ENCODE measurements around the gene SMIM41.

SMIM41 gene

DNA sequence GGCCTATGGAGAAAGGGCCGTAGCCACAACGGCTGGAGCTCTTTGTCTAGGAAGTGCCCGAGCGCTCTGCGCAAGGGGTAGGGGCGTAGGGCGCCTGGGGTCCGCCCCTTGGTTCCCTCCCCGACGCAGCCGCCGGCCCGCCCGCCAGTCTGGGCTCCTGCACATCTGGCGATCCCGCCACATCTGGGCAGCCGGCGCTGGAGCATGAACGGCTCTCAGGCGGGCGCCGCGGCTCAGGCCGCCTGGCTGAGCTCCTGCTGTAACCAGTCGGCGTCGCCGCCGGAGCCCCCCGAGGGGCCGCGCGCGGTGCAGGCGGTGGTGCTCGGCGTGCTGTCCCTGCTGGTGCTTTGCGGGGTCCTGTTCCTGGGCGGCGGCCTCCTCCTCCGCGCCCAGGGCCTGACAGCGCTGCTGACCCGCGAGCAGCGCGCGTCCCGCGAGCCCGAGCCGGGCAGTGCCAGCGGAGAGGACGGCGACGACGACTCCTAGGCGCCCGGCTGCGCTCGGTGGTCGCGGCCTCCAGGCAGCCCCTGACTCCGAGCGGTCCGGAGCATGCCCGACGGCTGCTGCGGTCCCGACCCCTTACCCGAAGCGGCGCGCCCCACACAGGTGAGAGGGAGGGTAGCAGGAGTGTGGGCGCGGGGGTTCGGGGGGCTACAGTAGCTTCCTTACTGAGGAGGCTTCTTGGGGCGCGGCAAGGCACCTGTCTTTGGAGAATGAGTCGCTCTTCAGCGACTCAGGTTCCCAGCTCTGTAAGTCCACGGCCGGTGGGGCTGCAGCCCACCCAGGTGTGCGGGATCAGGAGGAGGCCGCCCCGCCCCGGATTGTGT, at the start of gene SMIM41:
Gene SMIM41 (plus strand): TSS at position 129 of the 827 bp plus-strand sequence. CDS start 76 bp downstream, at position 205.
- DNase-seq: no peak

- DNase-seq: no peak
Measured at GRCh38 chr12:52032446-52032803, 47.1 kb upstream of the SMIM41 start.

DNA sequence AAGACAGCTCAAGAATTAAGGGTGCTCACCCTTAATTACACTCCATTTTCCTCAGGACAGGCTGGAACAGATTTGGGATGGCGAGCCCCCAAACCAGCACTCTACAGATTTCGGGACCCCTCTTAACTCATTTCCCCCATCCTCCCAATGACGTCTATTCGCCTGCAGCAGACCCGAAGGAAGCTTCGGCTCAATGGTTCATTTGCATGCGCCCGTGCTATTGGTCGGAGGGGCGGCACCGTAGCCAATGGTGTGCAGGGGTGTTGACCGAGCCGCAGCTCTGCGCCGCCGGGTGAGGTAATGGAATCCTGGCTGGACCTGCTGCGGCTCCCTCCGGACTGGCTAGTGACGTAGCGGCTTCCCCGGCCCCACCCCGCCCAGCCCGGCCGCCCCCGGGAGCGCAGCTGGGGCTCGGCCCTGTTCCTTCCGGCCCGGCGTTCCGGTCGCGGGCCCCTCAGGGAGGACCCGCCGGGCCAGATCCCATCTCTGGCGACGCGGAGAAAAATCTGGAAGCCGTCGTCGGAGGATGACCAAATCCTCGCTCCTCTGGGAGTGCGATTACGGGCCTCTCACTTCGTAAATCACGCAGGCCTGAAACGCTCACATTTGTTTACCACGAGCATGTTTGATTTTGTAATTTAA, 46.6 kb upstream of the SMIM41 start:
- DNase-seq: peak; percentile 91

DNA sequence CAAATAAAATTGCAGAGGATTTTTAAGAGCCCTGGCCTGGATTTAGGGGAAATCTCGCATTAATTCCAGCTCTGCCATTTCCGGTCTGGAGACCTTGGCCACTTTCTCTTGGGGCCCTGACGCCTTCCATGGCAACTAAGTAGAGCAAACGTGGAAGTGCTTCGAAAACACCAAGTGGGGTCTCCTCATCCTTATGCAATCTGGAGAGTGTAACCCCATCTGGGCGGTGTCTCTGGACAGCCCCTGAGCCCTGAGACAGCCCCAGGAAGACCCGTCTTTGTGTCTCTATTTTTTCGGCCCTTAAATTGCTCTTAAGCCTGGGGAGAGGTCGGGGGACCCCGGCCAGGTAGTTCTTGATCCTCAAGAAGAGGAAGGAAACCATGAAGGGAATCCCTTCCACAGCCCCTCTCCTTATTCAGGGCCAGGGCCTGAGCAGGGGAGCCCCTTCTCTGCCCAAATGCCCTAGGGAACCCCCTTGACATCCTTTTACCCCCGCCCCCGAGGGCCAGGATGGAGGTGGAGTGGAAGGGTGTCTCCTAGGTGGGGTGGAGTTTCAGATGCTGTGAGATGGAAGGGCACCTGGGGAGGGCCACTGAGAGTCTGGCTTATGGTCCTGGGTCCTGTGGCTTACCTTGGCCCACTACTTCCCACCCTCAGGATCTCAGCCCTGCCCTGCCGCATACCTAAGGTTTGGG, 45.9 kb upstream of the SMIM41 start:
- DNase-seq: no peak

DNA sequence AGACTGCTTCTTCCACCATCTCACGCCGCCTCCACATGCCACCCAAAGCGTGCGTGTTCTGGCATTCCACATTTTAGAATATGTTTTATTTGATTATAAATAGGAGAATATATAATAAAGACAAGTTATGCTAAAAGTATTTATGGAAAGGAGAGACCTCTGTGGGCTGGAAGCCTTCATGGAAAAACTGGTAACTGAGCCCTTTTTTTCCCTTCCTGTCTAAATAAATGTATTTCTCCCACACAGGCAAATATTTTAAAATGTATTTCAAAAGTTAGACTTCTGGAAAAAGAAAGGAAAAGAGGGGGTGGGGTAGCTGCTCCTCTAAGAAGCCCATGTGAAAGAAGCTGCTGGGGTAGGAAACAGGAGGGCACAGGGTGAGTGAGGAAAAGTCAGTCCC, 44.3 kb upstream of the SMIM41 start:
- DNase-seq: no peak

GRCh38 chr12:52035926-52036325, 43.6 kb upstream of the SMIM41 start:
- DNase-seq: no peak

- DNase-seq: peak; percentile 19
Measured at GRCh38 chr12:52036587-52037171, 42.8 kb upstream of the SMIM41 start.

DNA sequence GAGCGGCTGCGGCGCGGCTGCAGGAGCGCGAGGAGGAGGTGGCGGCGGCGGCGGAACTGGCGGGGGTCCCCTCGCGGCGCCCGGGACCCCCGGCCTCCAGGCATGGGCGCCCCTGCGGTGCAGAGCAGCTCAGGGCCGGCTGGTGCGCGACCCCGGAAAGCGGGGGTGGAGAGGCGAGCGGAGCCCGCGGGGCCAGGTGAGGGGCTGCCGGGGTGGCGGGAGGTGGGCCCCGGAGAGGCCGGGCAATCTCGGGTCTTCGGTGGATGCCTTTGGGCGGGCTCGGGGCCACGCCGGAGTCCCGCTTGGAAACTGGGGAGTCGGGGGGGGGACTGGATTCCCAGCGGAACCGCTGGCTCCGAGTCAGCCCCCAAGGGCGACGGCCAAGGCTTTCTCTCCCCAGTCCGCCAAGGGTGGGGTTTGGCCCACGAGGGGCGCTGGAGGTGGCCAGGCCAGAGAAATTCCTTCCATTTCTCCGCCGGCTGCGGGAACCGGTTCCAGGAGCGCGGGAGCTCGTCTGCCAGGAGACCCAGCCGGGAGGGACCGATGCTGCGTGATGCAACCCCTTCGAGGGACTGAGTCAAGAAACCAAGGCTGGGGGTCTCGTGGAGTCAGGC, 42.1 kb upstream of the SMIM41 start:
- DNase-seq: no peak

DNA sequence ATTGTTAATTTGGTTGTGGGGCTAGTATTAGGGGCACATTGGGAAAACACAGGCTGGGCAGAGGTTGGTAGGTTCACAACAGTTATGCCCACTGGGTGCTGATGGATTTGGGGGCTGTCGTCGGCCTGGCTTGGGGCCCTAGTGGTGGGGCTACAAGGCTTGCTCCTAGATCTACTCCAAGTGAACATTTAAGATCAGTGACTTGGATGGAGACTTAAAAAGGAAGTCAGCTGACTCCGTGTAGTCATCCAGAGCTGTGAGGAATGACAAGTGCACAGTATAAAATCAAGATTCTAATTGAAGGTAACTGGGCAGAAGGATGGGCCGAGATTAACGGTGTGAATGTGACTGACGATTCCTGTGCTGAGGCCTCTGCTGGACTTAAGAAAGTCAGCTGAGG, 41.1 kb upstream of the SMIM41 start:
- DNase-seq: no peak

GRCh38 chr12:52041035-52041434, 38.5 kb upstream of the SMIM41 start:
- no peak for DNase-seq

DNA sequence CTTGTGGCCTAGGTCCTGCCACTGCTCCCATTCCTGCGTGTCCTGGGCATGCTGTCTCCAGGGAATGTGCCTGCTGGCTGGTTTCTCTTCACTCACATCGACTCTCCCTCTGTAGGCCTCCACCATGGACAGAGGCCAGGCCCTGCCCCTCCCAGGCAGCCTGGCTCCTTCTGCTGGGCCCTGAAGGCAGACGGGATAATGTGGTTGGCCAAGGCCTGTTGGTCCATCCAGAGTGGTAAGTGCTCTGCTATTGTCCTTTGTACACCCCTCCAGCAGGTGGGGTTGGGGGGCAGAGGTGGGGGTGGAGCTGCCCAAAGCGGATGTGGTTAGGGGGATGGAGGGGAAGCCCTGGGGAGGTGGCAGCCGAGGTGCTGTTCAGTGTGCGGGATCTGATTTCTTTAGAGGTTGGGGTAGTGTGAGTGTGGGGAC, 37.8 kb upstream of the SMIM41 start:
- no peak for DNase-seq

GRCh38 chr12:52042706-52043385, 36.7 kb upstream of the SMIM41 start:
- no peak for DNase-seq

DNA sequence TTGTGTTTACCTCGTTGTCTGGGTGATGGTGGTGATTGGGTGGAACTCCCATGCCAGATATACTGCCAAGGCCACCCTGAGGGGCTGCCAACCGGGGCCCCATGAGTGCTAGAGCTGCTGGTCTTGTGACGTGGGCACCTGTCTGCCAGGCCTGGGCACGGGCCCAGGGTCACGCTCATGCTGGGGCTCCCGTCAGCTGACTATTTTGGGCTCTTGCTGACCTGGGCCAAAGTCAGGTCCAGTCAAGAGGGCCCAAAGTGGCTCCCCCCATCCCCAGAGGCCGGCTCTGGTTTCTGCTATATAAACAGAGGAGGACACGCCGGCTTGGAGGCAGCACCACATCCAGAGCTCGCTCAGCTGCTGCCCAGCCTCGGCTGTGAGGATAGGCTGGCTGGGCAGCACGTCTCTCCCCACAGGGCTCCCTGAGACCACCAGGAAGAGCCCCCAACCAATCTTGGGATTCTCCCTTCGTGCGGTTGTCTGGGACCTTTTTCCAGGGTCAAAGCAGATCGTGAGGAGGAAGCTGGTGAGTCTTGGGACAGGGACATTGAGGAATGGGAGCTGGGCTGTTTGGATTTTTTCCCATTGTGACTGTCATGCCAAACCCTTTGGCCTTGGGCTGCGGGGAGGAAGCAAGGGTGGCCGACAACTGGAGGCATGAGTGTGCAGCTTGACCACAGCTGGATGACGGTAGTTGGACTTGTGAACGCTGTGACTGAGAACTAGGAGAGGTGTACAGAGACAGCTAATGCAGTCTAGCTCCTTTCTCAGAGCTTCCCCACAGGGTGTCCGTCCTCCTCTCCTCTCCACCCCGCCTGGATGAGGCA, 35.9 kb upstream of the SMIM41 start:
- DNase-seq: no peak

GRCh38 chr12:52044292-52044983, 35.1 kb upstream of the SMIM41 start:
- no peak for DNase-seq

- no peak for DNase-seq
Measured at GRCh38 chr12:52045794-52046199, 33.7 kb upstream of the SMIM41 start.

- DNase-seq: no peak
Measured at GRCh38 chr12:52046859-52047258, 32.6 kb upstream of the SMIM41 start.

GRCh38 chr12:52049286-52049685, 30.2 kb upstream of the SMIM41 start:
- DNase-seq: no peak

- no peak for DNase-seq
Measured at GRCh38 chr12:52049688-52050087, 29.8 kb upstream of the SMIM41 start.

DNA sequence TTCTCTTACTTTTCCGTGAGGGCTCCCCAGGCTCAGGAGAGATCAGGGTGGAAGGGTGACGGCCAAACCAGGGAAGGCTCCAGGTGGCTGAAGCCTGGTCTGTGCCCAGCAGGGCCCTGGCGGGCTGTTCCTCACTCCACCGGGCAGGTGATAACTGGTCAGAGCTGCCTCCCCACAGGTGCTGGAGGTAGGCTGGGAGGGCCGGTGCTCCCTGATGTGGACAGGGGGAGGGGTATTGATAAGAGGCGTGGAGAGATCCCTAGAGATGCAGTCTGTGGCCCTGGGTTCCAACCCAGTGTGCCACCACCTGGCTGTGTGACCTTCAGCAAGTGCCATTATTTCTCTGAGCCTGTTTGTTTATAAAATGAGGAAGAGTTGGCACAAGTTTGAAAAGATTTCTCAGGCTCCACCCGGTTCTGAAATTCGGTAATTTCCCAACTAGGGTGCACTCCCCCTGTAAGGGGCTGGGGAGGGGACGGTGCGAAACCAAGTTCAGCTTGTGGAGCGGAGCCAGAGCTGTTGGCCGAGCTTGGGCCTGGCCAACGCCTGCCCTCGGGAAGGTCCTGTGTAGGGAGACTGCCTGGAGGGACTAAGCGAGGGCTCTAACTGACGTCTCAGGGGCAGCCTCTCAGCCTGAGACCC, 29.3 kb upstream of the SMIM41 start:
- DNase-seq: no peak
